GM12878 (cell line): ENCODE data around the gene NAALADL2.

Experiments used
- BRCA1 ChIP-seq: IDR thresholded peaks from 2 replicates; pipeline ENCODE4 v1.6.1; 2011; ENCODE audit warnings: low read depth, low read length, improper control_type of control experiment
- CBFB ChIP-seq: IDR thresholded peaks from 2 replicates; pipeline ENCODE4 v1.6.1; 2016; ENCODE audit warnings: antibody characterized with exemption, low read depth
- CREM ChIP-seq: IDR thresholded peaks from 2 replicates; pipeline ENCODE4 v1.6.1; 2014; ENCODE audit warnings: antibody characterized with exemption, low read depth
- DPF2 ChIP-seq: fragments of 450-650 bp; IDR thresholded peaks from 2 replicates; pipeline ENCODE4 v1.6.1; 2017; ENCODE audit warnings: mild to moderate bottlenecking
- FOS ChIP-seq: IDR thresholded peaks from 3 replicates; pipeline ENCODE4 v1.6.1; 2011; ENCODE audit warnings: borderline replicate concordance; ENCODE audit not compliant: insufficient read length; ENCODE audit errors: extremely low read depth
- FOXM1 ChIP-seq: IDR thresholded peaks from 2 replicates; pipeline ENCODE4 v1.6.1; 2012; ENCODE audit warnings: low read depth, mild to moderate bottlenecking, inconsistent platforms, low read length, moderate library complexity
- MEF2A ChIP-seq: IDR thresholded peaks from 2 replicates; pipeline ENCODE4 v1.6.1; 2011; ENCODE audit warnings: low read depth, mild to moderate bottlenecking, low read length, moderate library complexity; ENCODE audit not compliant: insufficient read depth
- POLR2A ChIP-seq: IDR thresholded peaks from 2 replicates; pipeline ENCODE4 v1.6.1; 2011; ENCODE audit warnings: low read depth, mild to moderate bottlenecking, low read length
- POLR2AphosphoS5 ChIP-seq: IDR thresholded peaks from 2 replicates; pipeline ENCODE4 v1.6.1; 2011; ENCODE audit warnings: mild to moderate bottlenecking, low read length, inconsistent platforms
- SP1 ChIP-seq: IDR thresholded peaks from one replicate; pipeline ENCODE4 v1.6.1; 2011; ENCODE audit warnings: low read depth, low read length
- TF ChIP-seq, protein P1 (sequence below), 3 experiments: IDR thresholded peaks in 2 of 3; conservative IDR thresholded peaks in 1 of 3; 2 replicates each; pipeline ENCODE4 v1.5.1; 2011; ENCODE audit warnings: low read depth in 3 of 3, low read length in 3 of 3, mild to moderate bottlenecking in 3 of 3, control low read depth in 2 of 3, moderate library complexity in 2 of 3, inconsistent platforms in 1 of 3, mixed read lengths in 1 of 3; ENCODE audit not compliant: control insufficient read depth in 2 of 3, insufficient read depth in 1 of 3; ENCODE audit errors: extremely low read depth in 1 of 3

DNA sequence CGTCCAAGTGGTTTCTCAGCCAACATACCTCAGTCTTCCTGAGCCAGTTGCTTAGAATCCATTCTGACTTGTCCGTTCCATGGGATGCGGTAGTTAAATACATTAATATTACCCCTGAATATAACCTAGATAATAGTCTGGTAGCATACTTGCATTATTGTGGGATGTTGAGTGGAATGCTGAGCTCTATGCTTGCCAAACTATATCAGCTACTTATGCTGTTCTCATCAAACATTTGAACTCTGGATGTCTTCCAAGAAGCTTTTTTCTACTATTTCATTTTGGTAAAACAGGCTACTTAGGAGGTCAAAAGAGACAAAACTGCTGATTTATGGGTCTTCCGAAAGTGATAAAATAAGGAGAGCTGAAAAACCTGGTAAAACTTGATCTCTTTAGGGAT is 429.5 kb downstream of the NAALADL2 start:
- TF ChIP-seq DPF2 (no peak), POLR2A (no peak), SP1 (no peak), BRCA1 (no peak), POLR2AphosphoS5 (no peak), CREM (no peak), FOXM1 (no peak), FOS (no peak), MEF2A (no peak), CBFB (no peak)
- TF ChIP-seq, protein P1, sequence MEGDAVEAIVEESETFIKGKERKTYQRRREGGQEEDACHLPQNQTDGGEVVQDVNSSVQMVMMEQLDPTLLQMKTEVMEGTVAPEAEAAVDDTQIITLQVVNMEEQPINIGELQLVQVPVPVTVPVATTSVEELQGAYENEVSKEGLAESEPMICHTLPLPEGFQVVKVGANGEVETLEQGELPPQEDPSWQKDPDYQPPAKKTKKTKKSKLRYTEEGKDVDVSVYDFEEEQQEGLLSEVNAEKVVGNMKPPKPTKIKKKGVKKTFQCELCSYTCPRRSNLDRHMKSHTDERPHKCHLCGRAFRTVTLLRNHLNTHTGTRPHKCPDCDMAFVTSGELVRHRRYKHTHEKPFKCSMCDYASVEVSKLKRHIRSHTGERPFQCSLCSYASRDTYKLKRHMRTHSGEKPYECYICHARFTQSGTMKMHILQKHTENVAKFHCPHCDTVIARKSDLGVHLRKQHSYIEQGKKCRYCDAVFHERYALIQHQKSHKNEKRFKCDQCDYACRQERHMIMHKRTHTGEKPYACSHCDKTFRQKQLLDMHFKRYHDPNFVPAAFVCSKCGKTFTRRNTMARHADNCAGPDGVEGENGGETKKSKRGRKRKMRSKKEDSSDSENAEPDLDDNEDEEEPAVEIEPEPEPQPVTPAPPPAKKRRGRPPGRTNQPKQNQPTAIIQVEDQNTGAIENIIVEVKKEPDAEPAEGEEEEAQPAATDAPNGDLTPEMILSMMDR (IDR thresholded peaks at IDR 0.05 in 2 of 3, conservative IDR thresholded peaks at IDR 0.05 in 1 of 3; ENCODE audit: control insufficient read depth in 2 of 3, extremely low read depth in 1 of 3, insufficient read depth in 1 of 3, low read depth in 3 of 3, low read length in 3 of 3) = no peak
